ENCODE data around the gene PCDHB5. TPM values are rescaled to one million over a fixed set of nuclear protein-coding genes. Genes with fewer than 3 reads are reported as not detected.
"Not testable (repeated sequence)": the region's sequence is repeated elsewhere in the genome, so short reads cannot be mapped to it uniquely, and the experiment has no call there.

PCDHB5 gene
- total RNA-seq, 1 donor from 2014 or later, result 3.1 TPM

DNA sequence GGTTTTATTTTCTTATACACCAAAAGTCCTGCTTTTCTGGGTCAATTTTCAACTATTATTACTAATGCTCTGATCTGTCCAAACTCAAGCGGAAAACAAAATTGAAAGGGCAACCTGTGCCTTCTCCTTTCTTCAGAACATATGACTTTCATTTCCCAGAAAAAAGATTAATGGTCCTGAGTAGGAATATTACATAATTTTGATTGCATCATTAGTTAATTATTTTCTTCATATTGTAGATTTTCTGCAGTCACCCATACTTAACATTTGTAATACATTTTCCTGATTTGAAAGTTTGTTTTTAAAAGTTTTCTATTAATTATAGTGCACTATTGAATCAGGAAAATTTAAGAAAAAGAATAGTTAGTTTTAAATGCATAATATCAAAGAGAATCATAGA lies 40.9 kb downstream of the PCDHB5 start:
- H3K36me3 ChIP-seq (ENCODE audit: control insufficient read depth in 3 of 3, insufficient read depth in 3 of 3, low read length in 3 of 3), result no peaks in the 10 kb centered on the region
- no peaks in the 10 kb centered on the region for H3K4me1 ChIP-seq (ENCODE audit: control insufficient read depth in 3 of 3, insufficient read depth in 3 of 3, low read length in 3 of 3)
- no peak overlapping the region for H3K4me3 ChIP-seq (ENCODE audit: low read length in 3 of 3)
- peaks cover 5 to 16% (median 10%) of the 10 kb centered on the region in 3 donors for H3K27me3 ChIP-seq (ENCODE audit: control insufficient read depth in 3 of 3, insufficient read depth in 3 of 3, low read length in 3 of 3)
- no peak overlapping the region for H3K27ac ChIP-seq (ENCODE audit: low read depth, low read length)
- peaks cover 6 to 21% (median 8%) of the 10 kb centered on the region in 3 donors for H3K9me3 ChIP-seq (ENCODE audit: control insufficient read depth in 3 of 3, low read length in 3 of 3)
- H3K9ac ChIP-seq (ENCODE audit: low read depth in 1 of 3, low read length in 3 of 3), result no peak overlapping the region

DNA sequence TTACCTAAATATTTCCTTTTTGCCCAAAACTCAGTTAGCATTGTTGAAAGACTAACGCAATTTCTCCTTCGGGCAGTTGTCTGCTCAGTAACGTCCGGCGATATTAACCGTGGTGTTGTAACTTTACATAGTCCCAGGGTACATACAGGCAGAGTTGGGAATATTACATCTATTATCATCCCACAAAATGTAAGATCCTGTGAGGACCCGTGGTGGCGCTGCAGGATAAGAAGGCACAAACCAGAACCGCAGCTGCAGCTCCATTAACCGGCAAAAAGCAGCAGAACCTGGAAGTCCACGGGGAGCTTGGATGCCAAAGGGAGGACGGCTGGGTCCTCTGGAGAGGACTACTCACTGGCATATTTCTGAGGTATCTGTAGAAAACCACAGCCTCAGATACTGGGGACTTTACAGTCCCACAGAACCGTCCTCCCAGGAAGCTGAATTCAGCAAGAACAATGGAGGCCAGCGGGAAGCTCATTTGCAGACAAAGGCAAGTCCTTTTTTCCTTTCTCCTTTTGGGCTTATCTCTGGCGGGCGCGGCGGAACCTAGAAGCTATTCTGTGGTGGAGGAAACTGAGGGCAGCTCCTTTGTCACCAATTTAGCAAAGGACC lies 42.7 kb downstream of the PCDHB5 start, which contains the start of gene PCDHB8:
TSS of gene PCDHB8 (plus strand) at position 214 of the 615 bp plus-strand sequence. CDS start at position 459, 245 bp downstream.
- H3K4me1 ChIP-seq (ENCODE audit: control insufficient read depth in 3 of 3, insufficient read depth in 3 of 3, low read length in 3 of 3); H3K27ac ChIP-seq (ENCODE audit: low read depth, low read length); H3K9ac ChIP-seq (ENCODE audit: low read depth in 1 of 3, low read length in 3 of 3); H3K36me3 ChIP-seq (ENCODE audit: control insufficient read depth in 3 of 3, insufficient read depth in 3 of 3, low read length in 3 of 3); H3K4me3 ChIP-seq (ENCODE audit: low read length in 3 of 3): not testable (repeated sequence)
- peaks cover 5 to 16% (median 10%) of the 10 kb centered on the region in 3 donors for H3K27me3 ChIP-seq (ENCODE audit: control insufficient read depth in 3 of 3, insufficient read depth in 3 of 3, low read length in 3 of 3)
- peaks cover 6 to 21% (median 8%) of the 10 kb centered on the region in 3 donors for H3K9me3 ChIP-seq (ENCODE audit: control insufficient read depth in 3 of 3, low read length in 3 of 3)

- not testable (repeated sequence) for H3K9ac ChIP-seq (ENCODE audit: low read depth in 1 of 3, low read length in 3 of 3); H3K4me1 ChIP-seq (ENCODE audit: control insufficient read depth in 3 of 3, insufficient read depth in 3 of 3, low read length in 3 of 3); H3K27ac ChIP-seq (ENCODE audit: low read depth, low read length); H3K36me3 ChIP-seq (ENCODE audit: control insufficient read depth in 3 of 3, insufficient read depth in 3 of 3, low read length in 3 of 3); H3K4me3 ChIP-seq (ENCODE audit: low read length in 3 of 3)
- peaks cover 5 to 16% (median 10%) of the 10 kb centered on the region in 3 donors for H3K27me3 ChIP-seq (ENCODE audit: control insufficient read depth in 3 of 3, insufficient read depth in 3 of 3, low read length in 3 of 3)
- H3K9me3 ChIP-seq (ENCODE audit: control insufficient read depth in 3 of 3, low read length in 3 of 3), result peaks cover 9 to 30% (median 12%) of the 10 kb centered on the region in 3 donors
These were observed 44.4 kb downstream of the PCDHB5 start for GRCh38 chr5:141179371-141179770.

DNA sequence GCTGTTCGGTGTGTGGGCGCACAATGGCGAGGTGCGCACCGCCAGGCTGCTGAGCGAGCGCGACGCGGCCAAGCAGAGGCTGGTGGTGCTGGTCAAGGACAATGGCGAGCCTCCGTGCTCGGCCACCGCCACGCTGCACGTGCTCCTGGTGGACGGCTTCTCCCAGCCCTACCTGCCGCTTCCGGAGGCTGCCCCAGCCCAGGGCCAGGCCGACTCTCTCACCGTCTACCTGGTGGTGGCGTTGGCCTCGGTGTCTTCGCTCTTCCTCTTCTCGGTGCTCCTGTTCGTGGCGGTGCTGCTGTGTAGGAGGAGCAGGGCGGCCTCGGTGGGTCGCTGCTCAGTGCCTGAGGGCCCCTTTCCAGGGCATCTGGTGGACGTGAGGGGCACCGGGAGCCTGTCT lies 44.9 kb downstream of the PCDHB5 start:
- peaks cover 2 to 15% (median 10%) of the 10 kb centered on the region in 3 donors for H3K27me3 ChIP-seq (ENCODE audit: control insufficient read depth in 3 of 3, insufficient read depth in 3 of 3, low read length in 3 of 3)
- not testable (repeated sequence) for H3K27ac ChIP-seq (ENCODE audit: low read depth, low read length)
- peaks cover 9 to 30% (median 12%) of the 10 kb centered on the region in 3 donors for H3K9me3 ChIP-seq (ENCODE audit: control insufficient read depth in 3 of 3, low read length in 3 of 3)

GRCh38 chr5:141180313-141180712 lies 45.3 kb downstream of the PCDHB5 start:
- H3K4me1 ChIP-seq (ENCODE audit: control insufficient read depth in 3 of 3, insufficient read depth in 3 of 3, low read length in 3 of 3), result no peaks in the 10 kb centered on the region
- H3K4me3 ChIP-seq (ENCODE audit: low read length in 3 of 3), result no peak overlapping the region
- H3K27me3 ChIP-seq (ENCODE audit: control insufficient read depth in 3 of 3, insufficient read depth in 3 of 3, low read length in 3 of 3), result peaks cover 0 to 13% (median 10%) of the 10 kb centered on the region in 3 donors
- H3K9ac ChIP-seq (ENCODE audit: low read depth in 1 of 3, low read length in 3 of 3), result no peak overlapping the region
- no peak overlapping the region for H3K27ac ChIP-seq (ENCODE audit: low read depth, low read length)
- no peaks in the 10 kb centered on the region for H3K36me3 ChIP-seq (ENCODE audit: control insufficient read depth in 3 of 3, insufficient read depth in 3 of 3, low read length in 3 of 3)
- peaks cover 9 to 26% (median 12%) of the 10 kb centered on the region in 3 donors for H3K9me3 ChIP-seq (ENCODE audit: control insufficient read depth in 3 of 3, low read length in 3 of 3)

More for the DNA sequence above, 44.9 kb downstream of the PCDHB5 start:
- not testable (repeated sequence) for H3K4me3 ChIP-seq (ENCODE audit: low read length in 3 of 3); H3K4me1 ChIP-seq (ENCODE audit: control insufficient read depth in 3 of 3, insufficient read depth in 3 of 3, low read length in 3 of 3); H3K9ac ChIP-seq (ENCODE audit: low read depth in 1 of 3, low read length in 3 of 3); H3K36me3 ChIP-seq (ENCODE audit: control insufficient read depth in 3 of 3, insufficient read depth in 3 of 3, low read length in 3 of 3)

DNA sequence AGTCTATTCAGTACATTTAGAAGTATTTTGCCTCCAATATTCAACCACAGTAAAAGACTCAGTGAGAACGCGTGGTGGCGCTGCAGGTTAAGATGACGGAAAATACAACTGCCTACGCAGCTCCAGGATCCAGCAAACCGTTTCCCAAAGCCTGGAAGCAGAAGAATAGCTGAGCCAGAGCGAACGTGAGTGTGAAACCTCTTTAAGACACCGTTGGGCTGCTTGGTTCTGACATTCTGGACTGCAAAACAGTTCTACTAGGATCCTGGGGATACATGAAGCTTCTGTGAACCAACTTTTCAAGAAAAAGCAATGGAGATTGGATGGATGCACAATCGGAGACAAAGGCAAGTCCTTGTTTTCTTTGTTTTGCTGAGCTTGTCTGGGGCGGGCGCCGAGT lies 47.2 kb downstream of the PCDHB5 start, which contains the start of gene PCDHB16:
TSS of gene PCDHB16 (plus strand) at position 140 of the 400 bp plus-strand sequence. CDS start at position 313, 173 bp downstream.
- Histone ChIP-seq H3K27ac (ENCODE audit: low read depth, low read length) (no peak within 1 kb of the TSS), H3K36me3 (ENCODE audit: control insufficient read depth in 3 of 3, insufficient read depth in 3 of 3, low read length in 3 of 3) (no peaks in the 10 kb centered on the region), H3K9me3 (ENCODE audit: control insufficient read depth in 3 of 3, low read length in 3 of 3) (peaks cover 6 to 19% (median 12%) of the 10 kb centered on the region in 3 donors), H3K27me3 (ENCODE audit: control insufficient read depth in 3 of 3, insufficient read depth in 3 of 3, low read length in 3 of 3) (peaks cover 0 to 10% (median 6%) of the 10 kb centered on the region in 3 donors), H3K4me1 (ENCODE audit: control insufficient read depth in 3 of 3, insufficient read depth in 3 of 3, low read length in 3 of 3) (no peaks in the 10 kb centered on the region), H3K9ac (ENCODE audit: low read depth in 1 of 3, low read length in 3 of 3) (peak within 1 kb of the TSS in 2 of 3 donors; percentile 10 to 59), H3K4me3 (ENCODE audit: low read length in 3 of 3) (peak within 1 kb of the TSS; percentile 45 to 60 (median 49))

GRCh38 chr5:141184117-141184855 lies 49.3 kb downstream of the PCDHB5 start:
- H3K9me3 ChIP-seq (ENCODE audit: control insufficient read depth in 3 of 3, low read length in 3 of 3), result peaks cover 3 to 11% (median 7%) of the 10 kb centered on the region in 3 donors
- H3K4me3 ChIP-seq (ENCODE audit: low read length in 3 of 3), result not testable (repeated sequence)

GRCh38 chr5:141186897-141187512 lies 52.0 kb downstream of the PCDHB5 start, which contains the start of gene PCDHB9:
PCDHB9 (plus strand) TSS chr5:141187161; CDS start chr5:141187319, 158 bp downstream.
- Histone ChIP-seq H3K9me3 (ENCODE audit: control insufficient read depth in 3 of 3, low read length in 3 of 3) (peaks cover 3 to 11% (median 6%) of the 10 kb centered on the region in 3 donors), H3K9ac (ENCODE audit: low read depth in 1 of 3, low read length in 3 of 3) (no peak within 1 kb of the TSS), H3K27me3 (ENCODE audit: control insufficient read depth in 3 of 3, insufficient read depth in 3 of 3, low read length in 3 of 3) (no peaks in the 10 kb centered on the region), H3K4me1 (ENCODE audit: control insufficient read depth in 3 of 3, insufficient read depth in 3 of 3, low read length in 3 of 3) (no peaks in the 10 kb centered on the region), H3K36me3 (ENCODE audit: control insufficient read depth in 3 of 3, insufficient read depth in 3 of 3, low read length in 3 of 3) (no peaks in the 10 kb centered on the region), H3K27ac (ENCODE audit: low read depth, low read length) (no peak within 1 kb of the TSS), H3K4me3 (ENCODE audit: low read length in 3 of 3) (peak within 1 kb of the TSS in 1 of 3 donors; percentile 23)

More at GRCh38 chr5:141184117-141184855, 49.3 kb downstream of the PCDHB5 start:
- not testable (repeated sequence) for H3K4me1 ChIP-seq (ENCODE audit: control insufficient read depth in 3 of 3, insufficient read depth in 3 of 3, low read length in 3 of 3); H3K9ac ChIP-seq (ENCODE audit: low read depth in 1 of 3, low read length in 3 of 3); H3K27me3 ChIP-seq (ENCODE audit: control insufficient read depth in 3 of 3, insufficient read depth in 3 of 3, low read length in 3 of 3); H3K27ac ChIP-seq (ENCODE audit: low read depth, low read length); H3K36me3 ChIP-seq (ENCODE audit: control insufficient read depth in 3 of 3, insufficient read depth in 3 of 3, low read length in 3 of 3)

Data from skeletal muscle tissue (tissue), 4 donors.